ENCODE data around the gene AGK. TPM values are rescaled to one million over a fixed set of nuclear protein-coding genes. Genes with fewer than 3 reads are reported as not detected.
"Not testable (repeated sequence)": the region's sequence is repeated elsewhere in the genome, so short reads cannot be mapped to it uniquely, and the experiment has no call there.

Gene AGK
- total RNA-seq, 2 donors from 2014 or later, result 27.8 to 28.3 TPM

- no peak overlapping the region for H3K27ac ChIP-seq
- H3K4me1 ChIP-seq (ENCODE audit: control insufficient read depth in 1 of 2, low read depth in 2 of 2), result no peaks in the 10 kb centered on the region
- no peaks in the 10 kb centered on the region for H3K36me3 ChIP-seq
- no peaks in the 10 kb centered on the region for H3K9me3 ChIP-seq
- ATAC-seq (ENCODE audit: insufficient number of reproducible peaks, low FRiP score, low read depth) (no peak), DNase-seq (ENCODE audit: low spot score) (no peak)
- TF ChIP-seq, protein P1, sequence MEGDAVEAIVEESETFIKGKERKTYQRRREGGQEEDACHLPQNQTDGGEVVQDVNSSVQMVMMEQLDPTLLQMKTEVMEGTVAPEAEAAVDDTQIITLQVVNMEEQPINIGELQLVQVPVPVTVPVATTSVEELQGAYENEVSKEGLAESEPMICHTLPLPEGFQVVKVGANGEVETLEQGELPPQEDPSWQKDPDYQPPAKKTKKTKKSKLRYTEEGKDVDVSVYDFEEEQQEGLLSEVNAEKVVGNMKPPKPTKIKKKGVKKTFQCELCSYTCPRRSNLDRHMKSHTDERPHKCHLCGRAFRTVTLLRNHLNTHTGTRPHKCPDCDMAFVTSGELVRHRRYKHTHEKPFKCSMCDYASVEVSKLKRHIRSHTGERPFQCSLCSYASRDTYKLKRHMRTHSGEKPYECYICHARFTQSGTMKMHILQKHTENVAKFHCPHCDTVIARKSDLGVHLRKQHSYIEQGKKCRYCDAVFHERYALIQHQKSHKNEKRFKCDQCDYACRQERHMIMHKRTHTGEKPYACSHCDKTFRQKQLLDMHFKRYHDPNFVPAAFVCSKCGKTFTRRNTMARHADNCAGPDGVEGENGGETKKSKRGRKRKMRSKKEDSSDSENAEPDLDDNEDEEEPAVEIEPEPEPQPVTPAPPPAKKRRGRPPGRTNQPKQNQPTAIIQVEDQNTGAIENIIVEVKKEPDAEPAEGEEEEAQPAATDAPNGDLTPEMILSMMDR (IDR thresholded peaks at IDR 0.05), result no peak
- H3K27me3 ChIP-seq (replicated peaks; ENCODE audit: insufficient read depth), result no peaks in the 10 kb centered on the region
- H3K4me3 ChIP-seq, result no peak overlapping the region
Measured at GRCh38 chr7:141577043-141577839, 26.0 kb downstream of the AGK start.

DNA sequence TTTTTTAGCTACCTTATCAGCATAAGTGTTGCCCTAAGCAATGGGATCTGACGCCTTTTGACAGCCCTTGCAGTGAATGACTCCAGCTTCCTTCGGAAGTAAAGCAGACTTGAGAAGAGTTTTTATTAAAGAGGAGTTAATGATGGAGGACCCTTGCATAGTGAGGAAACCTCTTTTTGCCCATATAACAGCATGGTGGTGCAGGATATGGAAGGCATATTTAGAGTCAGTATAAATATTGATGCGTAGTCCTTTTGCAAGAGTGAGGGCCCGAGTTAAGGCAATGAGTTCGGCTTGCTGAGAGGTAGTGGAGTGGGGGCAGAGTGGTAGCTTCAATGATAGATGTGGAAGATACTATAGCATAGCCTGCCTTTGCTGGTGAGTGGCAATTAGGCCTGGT is 28.7 kb downstream of the AGK start:
- H3K9me3 ChIP-seq; H3K4me1 ChIP-seq (ENCODE audit: control insufficient read depth in 1 of 2, low read depth in 2 of 2); DNase-seq (ENCODE audit: low spot score); H3K4me3 ChIP-seq; H3K27ac ChIP-seq; H3K27me3 ChIP-seq (replicated peaks; ENCODE audit: insufficient read depth); ATAC-seq (ENCODE audit: insufficient number of reproducible peaks, low FRiP score, low read depth); H3K36me3 ChIP-seq: not testable (repeated sequence)

GRCh38 chr7:141582063-141582462 is 30.9 kb downstream of the AGK start:
- not testable (repeated sequence) for H3K9me3 ChIP-seq; H3K4me1 ChIP-seq (ENCODE audit: control insufficient read depth in 1 of 2, low read depth in 2 of 2); DNase-seq (ENCODE audit: low spot score); H3K4me3 ChIP-seq; H3K36me3 ChIP-seq; H3K27me3 ChIP-seq (replicated peaks; ENCODE audit: insufficient read depth); ATAC-seq (ENCODE audit: insufficient number of reproducible peaks, low FRiP score, low read depth); H3K27ac ChIP-seq

- TF ChIP-seq, protein P1 (IDR thresholded peaks at IDR 0.05), result no peak
- H3K27ac ChIP-seq, result no peak overlapping the region
Measured at GRCh38 chr7:141584935-141585334, 33.7 kb downstream of the AGK start.

GRCh38 chr7:141585592-141586510 is 34.6 kb downstream of the AGK start:
- DNase-seq (ENCODE audit: low spot score) (no peak), ATAC-seq (ENCODE audit: insufficient number of reproducible peaks, low FRiP score, low read depth) (no peak)
- no peaks in the 10 kb centered on the region for H3K27me3 ChIP-seq (replicated peaks; ENCODE audit: insufficient read depth)
- no peaks in the 10 kb centered on the region for H3K36me3 ChIP-seq
- no peaks in the 10 kb centered on the region for H3K4me1 ChIP-seq (ENCODE audit: control insufficient read depth in 1 of 2, low read depth in 2 of 2)
- TF ChIP-seq, protein P1 (IDR thresholded peaks at IDR 0.05), result no peak
- H3K4me3 ChIP-seq, result no peak overlapping the region
- no peak overlapping the region for H3K27ac ChIP-seq
- H3K9me3 ChIP-seq, result no peaks in the 10 kb centered on the region

More at GRCh38 chr7:141584935-141585334, 33.7 kb downstream of the AGK start:
- Histone ChIP-seq H3K4me1 (ENCODE audit: control insufficient read depth in 1 of 2, low read depth in 2 of 2) (no peaks in the 10 kb centered on the region), H3K9me3 (no peaks in the 10 kb centered on the region), H3K27me3 (replicated peaks; ENCODE audit: insufficient read depth) (no peaks in the 10 kb centered on the region), H3K4me3 (no peak overlapping the region), H3K36me3 (no peaks in the 10 kb centered on the region)
- no peak for DNase-seq (ENCODE audit: low spot score)
- no peak for ATAC-seq (ENCODE audit: insufficient number of reproducible peaks, low FRiP score, low read depth)

DNA sequence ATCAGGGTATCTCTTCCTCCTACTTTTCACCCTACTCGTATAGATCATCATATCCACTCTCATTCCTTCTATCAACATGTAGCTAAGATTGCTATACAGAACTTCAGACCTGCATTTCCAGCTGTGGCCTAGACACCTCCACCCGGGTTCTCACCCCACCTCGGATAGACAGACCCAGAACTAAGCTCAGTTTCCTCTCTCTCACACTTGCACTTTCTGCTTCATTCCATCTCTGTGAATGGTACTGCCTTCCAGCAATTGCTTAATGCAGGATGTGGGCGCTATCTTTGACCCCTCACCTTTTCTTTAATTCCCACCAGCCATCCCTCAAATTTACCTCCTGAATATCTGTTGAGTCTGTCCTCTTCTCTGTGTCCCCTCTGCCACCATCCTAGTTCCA is 35.7 kb downstream of the AGK start:
- H3K4me1 ChIP-seq (ENCODE audit: control insufficient read depth in 1 of 2, low read depth in 2 of 2), result no peaks in the 10 kb centered on the region
- ATAC-seq (ENCODE audit: insufficient number of reproducible peaks, low FRiP score, low read depth) (no peak), DNase-seq (ENCODE audit: low spot score) (no peak)
- TF ChIP-seq, protein P1 (IDR thresholded peaks at IDR 0.05), result no peak
- H3K27ac ChIP-seq, result no peak overlapping the region
- no peaks in the 10 kb centered on the region for H3K36me3 ChIP-seq
- no peaks in the 10 kb centered on the region for H3K27me3 ChIP-seq (replicated peaks; ENCODE audit: insufficient read depth)
- no peak overlapping the region for H3K4me3 ChIP-seq
- H3K9me3 ChIP-seq, result no peaks in the 10 kb centered on the region
